K562 (cell line): Measurements from ENCODE around the gene KCNH2. TPM values are rescaled to one million over a fixed set of nuclear protein-coding genes. Genes with fewer than 3 reads are reported as not detected.
"Not testable (repeated sequence)": the region's sequence is repeated elsewhere in the genome, so short reads cannot be mapped to it uniquely, and the experiment has no call there.

Experiments used
- ATAC-seq: fragments of 200-7000 bp; cut with Tn5 transposase; 3 replicates; pipeline ENCODE4 v1.9.1; 2020; ENCODE audit warnings: moderate library complexity
- BruUV-seq: library from RNA; stranded (reverse); fragments of 400-500 nt; replicated peaks from 2 replicates; lab custom pipeline; 2021; lab: Mats Ljungman, UMichigan
- CTCF ChIA-PET: fragments of 300-600 bp; formaldehyde crosslinking; extraction: SDS; loops from one replicate; lab custom pipeline; 2021; ENCODE audit warnings: low intra/inter-chr PET ratio; lab: Yijun Ruan, JAX
- POLR2A ChIA-PET: fragments of 300-600, 350-650 bp; sonication (Branson Sonifier 250); formaldehyde crosslinking; extraction: SDS; loops from one replicate; lab custom pipeline; 2021; ENCODE audit warnings: antibody characterized with exemption, inconsistent platforms; lab: Yijun Ruan, JAX
- DNase-seq, 4 experiments: peaks; one replicate each; pipeline versions ENCODE4 v3.0.0 to v3.0.0-alpha.2; 2011 to 2018; ENCODE audit warnings: low spot score in 3 of 4, mixed read lengths in 3 of 4; ENCODE audit errors: extremely low read depth in 1 of 4
- FAIRE-seq: peaks from 2 replicates; lab custom pipeline; 2011; peaks lifted over from hg19 to GRCh38; lab: Jason Lieb, UNC
- H2AFZ ChIP-seq: 2 replicates; pipeline ENCODE4 v1.6.0; 2011; ENCODE audit warnings: low read depth, low read length, control low read depth, inconsistent platforms
- H3K27ac ChIP-seq: fragments of 200-600 bp; 3 replicates; pipeline ENCODE4 v1.8.0; 2011; ENCODE audit warnings: low read depth, mild to moderate bottlenecking, control low read depth, inconsistent platforms, low read length, moderate library complexity, mixed read lengths; ENCODE audit errors: extremely low read depth
- H3K27me3 ChIP-seq, 2 experiments: fragments of 300-600 bp in 1 of 2; 2 replicates in 1 of 2; 3 replicates in 1 of 2; pipeline versions ENCODE4 v1.6.0 to v1.8.0; 2011; ENCODE audit warnings: inconsistent platforms in 2 of 2, low read length in 2 of 2, mild to moderate bottlenecking in 1 of 2, mixed read lengths in 1 of 2, moderate library complexity in 1 of 2; ENCODE audit not compliant: control insufficient read depth in 2 of 2, insufficient read depth in 2 of 2
- H3K36me3 ChIP-seq: fragments of 300-600 bp; 3 replicates; pipeline ENCODE4 v1.8.0; 2011; ENCODE audit warnings: mild to moderate bottlenecking, low read length, inconsistent platforms; ENCODE audit not compliant: control insufficient read depth, insufficient read depth
- H3K4me1 ChIP-seq, 2 experiments: fragments of 200-600 bp in 1 of 2; replicated peaks in 1 of 2; 2 replicates in 1 of 2; 3 replicates in 1 of 2; pipeline versions ENCODE4 v1.5.1 to v1.8.0; 2011; ENCODE audit warnings: inconsistent platforms in 2 of 2, low read length in 2 of 2, mild to moderate bottlenecking in 1 of 2, mixed read lengths in 1 of 2, moderate library complexity in 1 of 2; ENCODE audit not compliant: control insufficient read depth in 2 of 2, insufficient read depth in 2 of 2
- H3K4me2 ChIP-seq: 2 replicates; pipeline ENCODE4 v1.6.1; 2011; ENCODE audit warnings: low read length, control low read depth, inconsistent platforms, mixed read lengths; ENCODE audit not compliant: insufficient read depth
- H3K4me3 ChIP-seq: fragments of 200-600 bp; sonication (generic), shearing (Covaris generic); 2 replicates; pipeline ENCODE4 v1.5.1; 2016; ENCODE audit warnings: control low read depth, inconsistent platforms
- H3K79me2 ChIP-seq: fragments of 200-600 bp; 3 replicates; pipeline ENCODE4 v1.8.0; 2011; ENCODE audit warnings: low read length, inconsistent platforms; ENCODE audit not compliant: control insufficient read depth, insufficient read depth
- H3K9ac ChIP-seq, 2 experiments: 2 replicates each; pipeline versions ENCODE4 v1.6.0 to v1.6.1; 2011; ENCODE audit warnings: low read depth in 2 of 2, low read length in 2 of 2, control low read depth in 1 of 2, inconsistent platforms in 1 of 2, mild to moderate bottlenecking in 1 of 2, mixed read lengths in 1 of 2; ENCODE audit not compliant: insufficient read depth in 1 of 2
- H3K9me1 ChIP-seq: one replicate; pipeline ENCODE4 v1.6.0; 2011; ENCODE audit warnings: inconsistent platforms, mild to moderate bottlenecking, low read length, moderate library complexity; ENCODE audit not compliant: control insufficient read depth, insufficient read depth
- H3K9me3 ChIP-seq: replicated peaks from 2 replicates; pipeline ENCODE4 v1.5.1; 2011; ENCODE audit warnings: low read depth, low read length, inconsistent platforms; ENCODE audit not compliant: control insufficient read depth, insufficient read depth
- H4K20me1 ChIP-seq: replicated peaks from 2 replicates; pipeline ENCODE4 v1.6.1; 2011; ENCODE audit warnings: low read length, inconsistent platforms, mixed read lengths; ENCODE audit not compliant: control insufficient read depth, insufficient read depth
- ADNP ChIP-seq: fragments of 200-800 bp; sonication (Bioruptor generic); IDR thresholded peaks from 2 replicates; pipeline ENCODE4 v1.6.1; 2016; ENCODE audit warnings: missing genetic modification characterization, missing compliant biosample characterization
- ATF1 ChIP-seq, 2 experiments: fragments of 450-650 bp in 1 of 2; IDR thresholded peaks; 2 replicates each; pipeline ENCODE4 v1.6.1; 2016; ENCODE audit warnings: missing compliant biosample characterization in 1 of 2, missing genetic modification characterization in 1 of 2
- CBFB ChIP-seq: sonication (generic); formaldehyde crosslinking; IDR thresholded peaks from 2 replicates; pipeline ENCODE4 v1.4.0; 2020; ENCODE audit warnings: mild to moderate bottlenecking, missing genetic modification reagents
- CBX1 ChIP-seq: sonication (generic); IDR thresholded peaks from 2 replicates; pipeline ENCODE4 v1.6.1; 2016; ENCODE audit warnings: antibody characterized with exemption, low read depth, mild to moderate bottlenecking
- ESRRA ChIP-seq: fragments of 450-650 bp; IDR thresholded peaks from 2 replicates; pipeline ENCODE4 v1.6.1; 2014; ENCODE audit warnings: low read depth, mild to moderate bottlenecking, moderate library complexity, borderline replicate concordance
- GATA2 ChIP-seq: sonication (generic); formaldehyde crosslinking; IDR thresholded peaks from 2 replicates; pipeline ENCODE4 v1.4.0; 2020; ENCODE audit warnings: mild to moderate bottlenecking, missing genetic modification reagents
- MTA1 ChIP-seq: fragments of 450-650 bp; IDR thresholded peaks from 2 replicates; pipeline ENCODE4 v1.6.1; 2017; ENCODE audit warnings: borderline replicate concordance
- ZEB2 ChIP-seq: fragments of 450-650 bp; IDR thresholded peaks from 2 replicates; pipeline ENCODE4 v1.6.1; 2016
- WGBS: fragments of 100-300 bp; shearing (Covaris generic); methylation state at CpG from one replicate; pipeline ENCODE4 v1.1.6; 2016; ENCODE audit warnings: low coverage, mixed read lengths; ENCODE audit not compliant: insufficient coverage; ENCODE audit errors: missing lambda C conversion rate; 5-methylcytosine and 5-hydroxymethylcytosine counted together
- in situ Hi-C: fragments of 300-500 bp; cut with MboI; formaldehyde crosslinking; loops from 4 replicates; pipeline ENCODE4 v1.15.0; 2018; ENCODE audit warnings: inconsistent platforms, mixed read lengths
- intact Hi-C: fragments of 100-400 bp; cut with micrococcal nuclease; formaldehyde crosslinking; loops from 2 replicates; pipeline ENCODE4 v1.14.2; 2022
- polyA plus RNA-seq, 8 experiments: library from polyadenylated mRNA; depleted of rRNA in 4 of 8; stranded (reverse) in 5 of 8; unstranded in 3 of 8; fragments of >200 nt; fragmentation: Nextera tagmentation in 2 of 8; fragmentation: Illumina TruSeq in 1 of 8; extraction: Ambion mirVana in 2 of 8; extraction: Trizol in 1 of 8; gene quantifications; 2 replicates each; pipeline versions ENCODE4 v1.2.1 to v1.2.3, GENCODE V29; 2011 to 2014; ENCODE audit warnings: inconsistent platforms in 1 of 8, missing spikeins in 1 of 8
- total RNA-seq, 7 experiments: library from RNA; depleted of rRNA in 6 of 7; stranded (reverse); fragments of >200 nt in 6 of 7; fragmentation: Illumina TruSeq in 2 of 7; extraction: Trizol in 2 of 7; gene quantifications; 2 replicates each; pipeline versions ENCODE4 v1.2.1 to v1.2.3, GENCODE V29; 2011 to 2021; ENCODE audit warnings: low replicate concordance in 1 of 7
- TF ChIP-seq, protein P1 (sequence below): sonication (generic); formaldehyde crosslinking; IDR thresholded peaks from 2 replicates; pipeline ENCODE4 v1.8.1; 2023; ENCODE audit warnings: mild to moderate bottlenecking, missing genetic modification reagents, moderate library complexity

The KCNH2 gene
- total and polyA plus RNA-seq, 9 of the 15 experiments (the other 6 are each of a cell fraction or from before 2014, with no cell fraction given) = 18.1 to 368 (median 218) TPM

DNA sequence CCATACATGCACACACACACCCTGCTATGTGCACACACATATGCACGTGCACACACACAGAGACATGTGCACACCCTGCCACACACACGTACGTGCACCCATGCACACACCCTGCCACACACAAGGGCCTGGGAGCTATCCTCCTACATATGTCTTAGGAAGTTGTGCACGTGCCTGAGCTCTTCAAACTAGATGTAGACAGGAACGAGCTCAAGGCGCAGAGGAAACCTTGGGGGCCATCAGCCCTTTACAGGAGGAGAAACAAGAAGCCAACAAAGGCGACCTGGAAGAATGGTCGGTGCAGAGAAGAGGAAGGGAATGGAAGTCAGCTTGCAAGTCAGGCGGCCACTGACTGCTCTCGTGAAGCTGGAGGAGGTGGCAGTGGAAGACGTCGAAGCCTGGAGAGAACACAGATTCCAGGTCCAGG lies 67.1 kb downstream of the KCNH2 start (continued):
- TF ChIP-seq CBFB (0 out of 2 replicates have a peak, but pooled peaks have one; percentile 17), GATA2 (CRISPR knock-in tag) (0 out of 2 replicates have a peak, but pooled peaks have one; percentile 13)
- TF ChIP-seq, protein P1, sequence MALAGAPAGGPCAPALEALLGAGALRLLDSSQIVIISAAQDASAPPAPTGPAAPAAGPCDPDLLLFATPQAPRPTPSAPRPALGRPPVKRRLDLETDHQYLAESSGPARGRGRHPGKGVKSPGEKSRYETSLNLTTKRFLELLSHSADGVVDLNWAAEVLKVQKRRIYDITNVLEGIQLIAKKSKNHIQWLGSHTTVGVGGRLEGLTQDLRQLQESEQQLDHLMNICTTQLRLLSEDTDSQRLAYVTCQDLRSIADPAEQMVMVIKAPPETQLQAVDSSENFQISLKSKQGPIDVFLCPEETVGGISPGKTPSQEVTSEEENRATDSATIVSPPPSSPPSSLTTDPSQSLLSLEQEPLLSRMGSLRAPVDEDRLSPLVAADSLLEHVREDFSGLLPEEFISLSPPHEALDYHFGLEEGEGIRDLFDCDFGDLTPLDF (CRISPR knock-in tag) = no peak

DNA sequence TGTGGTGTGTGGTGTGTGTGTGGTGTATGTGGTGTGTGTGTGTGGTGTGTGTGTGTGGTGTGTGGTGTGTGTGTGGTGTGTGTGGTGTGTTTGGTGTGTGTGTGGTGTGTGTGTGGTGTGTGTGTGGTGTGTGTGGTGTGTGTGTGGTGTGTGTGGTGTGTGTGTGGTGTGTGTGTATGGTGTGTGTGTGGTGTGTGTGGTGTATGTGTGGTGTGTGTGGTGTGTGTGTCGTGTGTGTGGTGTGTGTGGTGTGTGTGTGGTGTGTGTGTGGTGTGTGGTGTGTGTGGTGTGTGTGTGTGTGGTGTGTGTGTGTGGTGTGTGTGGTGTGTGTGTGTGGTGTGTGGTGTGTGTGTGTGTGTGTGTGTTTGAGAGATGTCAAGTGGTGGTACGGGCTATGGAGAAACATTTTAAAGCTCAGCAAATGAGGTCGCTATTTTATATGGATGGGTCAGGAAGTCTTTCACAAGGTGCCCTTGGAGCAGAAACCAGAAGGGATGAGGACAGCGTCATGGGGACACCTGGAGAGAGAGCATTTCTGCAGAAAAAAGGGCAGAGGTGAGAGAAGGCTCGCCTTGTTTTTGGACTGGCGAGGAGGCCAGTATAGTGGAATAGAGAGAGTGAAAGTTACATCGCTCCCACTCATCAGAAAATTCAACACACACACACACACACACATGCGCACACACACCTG lies 67.7 kb downstream of the KCNH2 start:
- 0 out of 2 replicates have a peak overlapping the region, but pooled peaks have one; percentile 21 for H2AFZ ChIP-seq
- in situ Hi-C loops; H3K36me3 ChIP-seq; H3K9ac ChIP-seq; CTCF ChIA-PET; H3K9me3 ChIP-seq; H3K4me2 ChIP-seq; H3K79me2 ChIP-seq; H3K4me1 ChIP-seq; H3K9me1 ChIP-seq; BruUV-seq; H3K4me3 ChIP-seq; H3K27ac ChIP-seq; H4K20me1 ChIP-seq; intact Hi-C loops; TF ChIP-seq ATF1 (CRISPR knock-in tag; IDR thresholded peaks at IDR 0.05): not testable (repeated sequence)
- WGBS = 32% methylated on average over 8 of the region's 8 CpGs
- H3K27me3 ChIP-seq = peaks cover 8 to 31% of the 10 kb centered on the region in 2 experiments
- POLR2A ChIA-PET = interaction anchor here (0.7 to 3.2 kb wide), 6 partner anchors 10 to 1259 kb away, joined by 3 to 20 read pairs (median 4); no protein-coding TSS in a partner anchor
- peak; percentile 30; the same call in 1 of the 2 replicates for TF ChIP-seq MTA1
- TF ChIP-seq ATF1 (tag; IDR thresholded peaks at IDR 0.05) = peak; percentile 25; the same call in 1 of the 2 replicates
- 0 out of 2 replicates have a peak, but pooled peaks have one; percentile 15 for TF ChIP-seq CBX1
- TF ChIP-seq ADNP (tag) = peak; percentile 54
- peak; percentile 81 for TF ChIP-seq ESRRA
- TF ChIP-seq ZEB2 = 0 out of 2 replicates have a peak, but pooled peaks have one; percentile 54
- ATAC-seq (peak; percentile 43), DNase-seq (peak in 2 of 4 experiments; percentile 10 to 37), FAIRE-seq (peak; percentile 61)
